Aorta (tissue), 5 donors: ENCODE measurements around the gene ICAM5. TPM values are rescaled to one million over a fixed set of nuclear protein-coding genes. Genes with fewer than 3 reads are reported as not detected.

Experiments used
- ATAC-seq: fragments of 200-7000 bp; cut with Tn5 transposase; one replicate; pipeline ENCODE4 v1.9.1; 2022; ENCODE audit warnings: moderate library complexity; ENCODE audit not compliant: low FRiP score
- DNase-seq, 2 donors: peaks; one replicate each; pipeline ENCODE4 v3.0.0-alpha.2; 2020
- H3K27ac ChIP-seq, 2 donors: one replicate each; pipeline ENCODE4 v1.5.1; 2013; ENCODE audit warnings: low read length in 2 of 2, mild to moderate bottlenecking in 2 of 2, moderate library complexity in 2 of 2, control low read depth in 1 of 2, inconsistent platforms in 1 of 2, low read depth in 1 of 2
- H3K27me3 ChIP-seq, 2 donors: one replicate each; pipeline ENCODE4 v1.6.1; 2013; ENCODE audit warnings: control low read depth in 1 of 2, low read length in 1 of 2, mild to moderate bottlenecking in 1 of 2, moderate library complexity in 1 of 2; ENCODE audit not compliant: insufficient read depth in 2 of 2, control insufficient read depth in 1 of 2
- H3K36me3 ChIP-seq, 2 donors: one replicate each; pipeline ENCODE4 v1.6.1; 2013; ENCODE audit warnings: control low read depth in 1 of 2, low read length in 1 of 2, mild to moderate bottlenecking in 1 of 2; ENCODE audit not compliant: insufficient read depth in 2 of 2, control insufficient read depth in 1 of 2
- H3K4me1 ChIP-seq, 2 donors: one replicate each; pipeline ENCODE4 v1.6.1; 2013; ENCODE audit warnings: low read length in 2 of 2, control low read depth in 1 of 2, mild to moderate bottlenecking in 1 of 2, moderate library complexity in 1 of 2; ENCODE audit not compliant: insufficient read depth in 2 of 2, control insufficient read depth in 1 of 2
- H3K4me3 ChIP-seq, 2 donors: one replicate each; pipeline ENCODE4 v1.5.1; 2013; ENCODE audit warnings: low read length in 2 of 2, control low read depth in 1 of 2, mild to moderate bottlenecking in 1 of 2
- H3K9me3 ChIP-seq: one replicate; pipeline ENCODE4 v1.6.1; 2013; ENCODE audit warnings: mild to moderate bottlenecking, low read length; ENCODE audit not compliant: control insufficient read depth
- WGBS, 2 donors: extraction: QIAGEN DNeasy Blood & Tissue Kit; methylation state at CpG; one replicate each; pipeline ENCODE4 v1.1.7; 2013; 5-methylcytosine and 5-hydroxymethylcytosine counted together
- intact Hi-C, 2 donors: fragments of 100-400 bp; cut with DNase I; formaldehyde crosslinking; loops; one replicate each; pipeline versions ENCODE4 v1.14.2 to v1.15.0; 2022
- polyA plus RNA-seq, 2 donors: library from polyadenylated mRNA; stranded (reverse); fragments of 200-250 nt; gene quantifications; one replicate each; pipeline ENCODE4 v1.2.3, GENCODE V29; 2013
- total RNA-seq, 2 donors: library from RNA; stranded (reverse); fragmentation: NEBNext Ultra II Directional; extraction: Animal tissue kit (Norgen Biotek cat#: 25700); gene quantifications; one replicate each; pipeline ENCODE4 v1.2.1, GENCODE V29; 2021
- donor health status: healthy with polysubstance abuse.
- donor health status: Bipolar disorder and iron deficiency.
- donor health status: DM: no; HTN: no; CAD: no.
- donor health status: DM: no; HTN: no; CAD: no.
- donor health status: DM: yes; HTN: yes; CAD: no.

Gene ICAM5
- total and polyA plus RNA-seq, 4 donors: 0.10 to 2.5 (median 1.3) TPM; not detected in 1

GRCh38 chr19:10293637-10294367 is 4.0 kb downstream of the ICAM5 start:
- Histone ChIP-seq H3K4me3 (no peak overlapping the region), H3K27me3 (no peaks in the 10 kb centered on the region), H3K36me3 (no peaks in the 10 kb centered on the region), H3K4me1 (no peaks in the 10 kb centered on the region), H3K9me3 (no peaks in the 10 kb centered on the region), H3K27ac (no peak overlapping the region)
- no peak for DNase-seq
- WGBS, 2 donors: 21 to 37% methylated on average over 49 of the region's 49 CpGs
- intact Hi-C loops: no loop called here
- ATAC-seq: no peak

DNA sequence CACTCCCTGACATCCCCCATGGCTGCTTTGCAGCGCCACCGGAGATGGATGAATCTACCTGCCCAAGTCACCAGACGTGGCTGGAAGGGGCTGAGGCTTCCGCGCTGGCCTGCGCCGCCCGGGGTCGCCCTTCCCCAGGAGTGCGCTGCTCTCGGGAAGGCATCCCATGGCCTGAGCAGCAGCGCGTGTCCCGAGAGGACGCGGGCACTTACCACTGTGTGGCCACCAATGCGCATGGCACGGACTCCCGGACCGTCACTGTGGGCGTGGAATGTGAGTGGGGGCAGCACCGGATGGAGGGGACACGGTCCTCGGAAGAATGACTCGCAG is 4.6 kb downstream of the ICAM5 start:
- intact Hi-C loops: no loop called here
- Histone ChIP-seq H3K27ac (no peak overlapping the region), H3K4me3 (no peak overlapping the region), H3K36me3 (no peaks in the 10 kb centered on the region), H3K4me1 (no peaks in the 10 kb centered on the region), H3K9me3 (no peaks in the 10 kb centered on the region), H3K27me3 (no peaks in the 10 kb centered on the region)
- DNase-seq: no peak
- no peak for ATAC-seq
- WGBS, 2 donors: 21 to 28% methylated on average over 25 of the region's 25 CpGs

DNA sequence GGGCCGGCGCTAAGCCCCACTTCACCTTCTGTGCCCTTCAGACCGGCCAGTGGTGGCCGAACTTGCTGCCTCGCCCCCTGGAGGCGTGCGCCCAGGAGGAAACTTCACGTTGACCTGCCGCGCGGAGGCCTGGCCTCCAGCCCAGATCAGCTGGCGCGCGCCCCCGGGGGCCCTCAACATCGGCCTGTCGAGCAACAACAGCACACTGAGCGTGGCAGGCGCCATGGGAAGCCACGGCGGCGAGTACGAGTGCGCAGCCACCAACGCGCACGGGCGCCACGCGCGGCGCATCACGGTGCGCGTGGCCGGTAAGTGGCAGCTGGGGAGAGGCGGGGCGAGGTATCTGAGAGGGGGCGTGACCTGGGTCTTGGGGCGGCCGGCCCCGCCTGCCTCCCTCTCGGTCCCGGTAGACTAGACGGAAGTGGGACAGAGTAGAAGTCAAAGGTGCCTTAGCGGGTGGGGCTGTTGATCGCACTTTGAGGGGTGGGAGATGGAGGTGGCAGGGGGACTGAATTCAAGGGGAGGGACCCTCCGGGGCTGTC is 5.6 kb downstream of the ICAM5 start:
- DNase-seq (peak in 1 of 2 donors; percentile 65), ATAC-seq (peak; percentile 12)
- Histone ChIP-seq H3K9me3 (no peaks in the 10 kb centered on the region), H3K27ac (no peak overlapping the region), H3K27me3 (no peaks in the 10 kb centered on the region), H3K4me3 (no peak overlapping the region), H3K4me1 (no peaks in the 10 kb centered on the region), H3K36me3 (no peaks in the 10 kb centered on the region)
- intact Hi-C loops: no loop called here
- WGBS, 2 donors: 2 to 3% methylated on average over 45 to 48 of the region's 48 CpGs

- no peaks in the 10 kb centered on the region for H3K27me3 ChIP-seq
- WGBS, 2 donors: 4 to 5% methylated on average over 57 to 58 of the region's 58 CpGs
- H3K9me3 ChIP-seq: no peaks in the 10 kb centered on the region
- H3K27ac ChIP-seq: no peak overlapping the region
- intact Hi-C loops: no loop called here
- ATAC-seq: no peak
- no peaks in the 10 kb centered on the region for H3K36me3 ChIP-seq
- no peak for DNase-seq
- H3K4me3 ChIP-seq: no peak overlapping the region
- no peaks in the 10 kb centered on the region for H3K4me1 ChIP-seq
These were observed 6.3 kb downstream of the ICAM5 start for GRCh38 chr19:10295847-10296591.

- H3K4me3 ChIP-seq: no peak overlapping the region
- DNase-seq (peak in 1 of 2 donors; percentile 46), ATAC-seq (peak; percentile 34)
- H3K27me3 ChIP-seq: no peaks in the 10 kb centered on the region
- no peaks in the 10 kb centered on the region for H3K36me3 ChIP-seq
- intact Hi-C loops: no loop called here
- 58 to 59% methylated on average over 14 of the region's 14 CpGs for WGBS, 2 donors
- H3K9me3 ChIP-seq: no peaks in the 10 kb centered on the region
- no peak overlapping the region for H3K27ac ChIP-seq
- no peaks in the 10 kb centered on the region for H3K4me1 ChIP-seq
These were observed 10.1 kb downstream of the ICAM5 start for GRCh38 chr19:10299545-10300458.

- Histone ChIP-seq H3K27me3 (no peaks in the 10 kb centered on the region), H3K4me3 (no peak overlapping the region), H3K4me1 (no peaks in the 10 kb centered on the region), H3K36me3 (no peaks in the 10 kb centered on the region), H3K9me3 (no peaks in the 10 kb centered on the region), H3K27ac (no peak overlapping the region)
- 70 to 77% methylated on average over 17 of the region's 17 CpGs for WGBS, 2 donors
- ATAC-seq (no peak), DNase-seq (peak in 1 of 2 donors; percentile 75)
- intact Hi-C loops: no loop called here
These were observed 15.5 kb downstream of the ICAM5 start for GRCh38 chr19:10305139-10305806.

DNA sequence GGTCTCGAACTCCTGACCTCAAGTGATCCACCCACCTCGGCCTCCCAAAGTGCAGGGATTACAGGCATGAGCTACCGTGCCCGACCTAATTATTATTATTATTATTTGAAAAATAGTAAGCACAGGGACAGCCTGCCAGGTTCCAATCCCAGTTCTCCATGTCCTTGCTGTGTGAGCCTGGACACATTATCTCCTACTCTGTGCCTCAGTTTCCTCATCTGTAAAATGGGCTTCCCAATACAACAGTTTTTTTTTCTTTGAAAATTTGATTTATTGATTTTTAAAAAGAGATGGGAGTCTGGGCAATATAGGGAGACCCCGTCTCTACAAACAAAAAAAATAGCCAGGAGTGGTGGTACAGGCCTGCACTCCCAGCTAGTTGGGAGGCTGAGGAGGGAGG is 16.6 kb downstream of the ICAM5 start:
- no peak overlapping the region for H3K27ac ChIP-seq
- 88 to 97% methylated on average over 5 of the region's 5 CpGs for WGBS, 2 donors
- no peaks in the 10 kb centered on the region for H3K9me3 ChIP-seq
- H3K27me3 ChIP-seq: no peaks in the 10 kb centered on the region
- intact Hi-C loops: no loop called here
- DNase-seq (no peak), ATAC-seq (no peak)
- H3K4me1 ChIP-seq: no peaks in the 10 kb centered on the region
- no peak overlapping the region for H3K4me3 ChIP-seq
- peaks cover 0 to 3% of the 10 kb centered on the region in 2 donors for H3K36me3 ChIP-seq

DNA sequence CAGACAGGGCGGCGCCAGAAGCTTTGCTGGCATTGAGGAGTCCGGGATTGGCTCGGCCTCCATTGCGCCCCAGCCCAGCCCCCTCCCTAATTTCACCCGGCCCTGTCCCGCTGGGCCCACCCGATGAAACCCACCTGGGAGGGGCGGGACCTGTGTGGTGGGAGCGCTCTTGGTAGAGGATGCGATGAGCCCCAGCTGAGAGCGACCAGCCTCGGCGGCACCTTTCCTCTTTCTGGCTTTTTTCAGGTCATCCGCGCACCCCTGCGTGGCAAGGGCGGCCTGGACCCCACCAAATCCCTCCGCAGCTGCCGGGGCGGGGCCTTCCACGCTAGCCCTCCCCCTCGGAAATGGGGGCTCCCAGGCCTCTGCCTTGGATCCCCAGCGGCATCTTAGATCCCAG is 19.7 kb downstream of the ICAM5 start, which contains the start of gene ZGLP1:
ZGLP1 (minus strand) TSS at position 393 of the 400 bp plus-strand sequence.
- no peak for ATAC-seq
- Histone ChIP-seq H3K27ac (no peak within 1 kb of the TSS), H3K27me3 (no peaks in the 10 kb centered on the region), H3K4me1 (no peaks in the 10 kb centered on the region), H3K4me3 (no peak within 1 kb of the TSS), H3K36me3 (peaks cover 0 to 3% of the 10 kb centered on the region in 2 donors), H3K9me3 (no peaks in the 10 kb centered on the region)
- 94% methylated on average over 23 to 24 of the region's 24 CpGs for WGBS, 2 donors
- intact Hi-C loops: no loop called here
- DNase-seq: no peak
